ENCODE data around the gene EFL1.

- TF ChIP-seq POLR2A (IDR thresholded peaks at IDR 0.05) (no peak), CTCF (IDR thresholded peaks at IDR 0.05) (no peak), POLR2AphosphoS5 (IDR thresholded peaks at IDR 0.05) (no peak)
These were observed 84.5 kb downstream of the EFL1 start for GRCh38 chr15:82178061-82178460.
